ENCODE measurements around the gene GPR153.

- TF ChIP-seq, protein P1, sequence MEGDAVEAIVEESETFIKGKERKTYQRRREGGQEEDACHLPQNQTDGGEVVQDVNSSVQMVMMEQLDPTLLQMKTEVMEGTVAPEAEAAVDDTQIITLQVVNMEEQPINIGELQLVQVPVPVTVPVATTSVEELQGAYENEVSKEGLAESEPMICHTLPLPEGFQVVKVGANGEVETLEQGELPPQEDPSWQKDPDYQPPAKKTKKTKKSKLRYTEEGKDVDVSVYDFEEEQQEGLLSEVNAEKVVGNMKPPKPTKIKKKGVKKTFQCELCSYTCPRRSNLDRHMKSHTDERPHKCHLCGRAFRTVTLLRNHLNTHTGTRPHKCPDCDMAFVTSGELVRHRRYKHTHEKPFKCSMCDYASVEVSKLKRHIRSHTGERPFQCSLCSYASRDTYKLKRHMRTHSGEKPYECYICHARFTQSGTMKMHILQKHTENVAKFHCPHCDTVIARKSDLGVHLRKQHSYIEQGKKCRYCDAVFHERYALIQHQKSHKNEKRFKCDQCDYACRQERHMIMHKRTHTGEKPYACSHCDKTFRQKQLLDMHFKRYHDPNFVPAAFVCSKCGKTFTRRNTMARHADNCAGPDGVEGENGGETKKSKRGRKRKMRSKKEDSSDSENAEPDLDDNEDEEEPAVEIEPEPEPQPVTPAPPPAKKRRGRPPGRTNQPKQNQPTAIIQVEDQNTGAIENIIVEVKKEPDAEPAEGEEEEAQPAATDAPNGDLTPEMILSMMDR (IDR thresholded peaks at IDR 0.05): no peak
- no peak for TF ChIP-seq POLR2A (IDR thresholded peaks at IDR 0.05)
These were observed 8.4 kb upstream of the GPR153 start for GRCh38 chr1:6269296-6269695.

All from lower leg skin (tissue), 3 donors.